ENCODE measurements around the gene ATG7.

The ATG7 gene

GRCh38 chr3:11258958-11259357 lies 13.2 kb upstream of the ATG7 start:
- no peak for DNase-seq (ENCODE audit: low read depth in 1 of 2, low spot score in 1 of 2)
- H3K27ac ChIP-seq (replicated peaks), result no peak overlapping the region
- TF ChIP-seq CTCF (IDR thresholded peaks at IDR 0.05; ENCODE audit: insufficient read depth, low read length), result no peak
- TF ChIP-seq GABPA (IDR thresholded peaks at IDR 0.05; ENCODE audit: low read depth), result no peak
- no peak for TF ChIP-seq SPI1 (IDR thresholded peaks at IDR 0.05; ENCODE audit: borderline replicate concordance, low read depth)
- TF ChIP-seq REST (IDR thresholded peaks at IDR 0.05; ENCODE audit: insufficient replicate concordance, low read depth), result no peak
- TF ChIP-seq POLR2AphosphoS5 (IDR thresholded peaks at IDR 0.05; ENCODE audit: low read depth), result no peak
- no peaks in the 10 kb centered on the region for H3K27me3 ChIP-seq (ENCODE audit: insufficient read depth, poor library complexity, severe bottlenecking)
- H3K4me3 ChIP-seq (replicated peaks; ENCODE audit: insufficient read depth, low read length), result no peak overlapping the region

- H3K27me3 ChIP-seq (ENCODE audit: insufficient read depth, poor library complexity, severe bottlenecking), result no peaks in the 10 kb centered on the region
- TF ChIP-seq GABPA (IDR thresholded peaks at IDR 0.05; ENCODE audit: low read depth) (no peak), REST (IDR thresholded peaks at IDR 0.05; ENCODE audit: insufficient replicate concordance, low read depth) (no peak), CTCF (IDR thresholded peaks at IDR 0.05; ENCODE audit: insufficient read depth, low read length) (no peak), POLR2AphosphoS5 (IDR thresholded peaks at IDR 0.05; ENCODE audit: low read depth) (no peak), SPI1 (IDR thresholded peaks at IDR 0.05; ENCODE audit: borderline replicate concordance, low read depth) (no peak)
- no peak overlapping the region for H3K27ac ChIP-seq (replicated peaks)
- H3K4me3 ChIP-seq (replicated peaks; ENCODE audit: insufficient read depth, low read length), result no peak overlapping the region
- no peak for DNase-seq (ENCODE audit: low read depth in 1 of 2, low spot score in 1 of 2)
Observed at GRCh38 chr3:11260460-11260859, 11.7 kb upstream of the ATG7 start.

- Histone ChIP-seq H3K4me3 (replicated peaks; ENCODE audit: insufficient read depth, low read length) (no peak overlapping the region), H3K27me3 (ENCODE audit: insufficient read depth, poor library complexity, severe bottlenecking) (no peaks in the 10 kb centered on the region), H3K27ac (replicated peaks) (no peak overlapping the region)
- TF ChIP-seq GABPA (IDR thresholded peaks at IDR 0.05; ENCODE audit: low read depth) (no peak), SPI1 (IDR thresholded peaks at IDR 0.05; ENCODE audit: borderline replicate concordance, low read depth) (no peak), CTCF (IDR thresholded peaks at IDR 0.05; ENCODE audit: insufficient read depth, low read length) (no peak), REST (IDR thresholded peaks at IDR 0.05; ENCODE audit: insufficient replicate concordance, low read depth) (no peak), POLR2AphosphoS5 (IDR thresholded peaks at IDR 0.05; ENCODE audit: low read depth) (no peak)
- no peak for DNase-seq (ENCODE audit: low read depth in 1 of 2, low spot score in 1 of 2)
Observed at GRCh38 chr3:11269007-11269406, 3.2 kb upstream of the ATG7 start.

All from HL-60 (cell line).